Measurements from ENCODE around the gene KRTAP2-1. TPM values are rescaled to one million over a fixed set of nuclear protein-coding genes. Genes with fewer than 3 reads are reported as not detected.
"Not testable (repeated sequence)": the region's sequence is repeated elsewhere in the genome, so short reads cannot be mapped to it uniquely, and the experiment has no call there.

The KRTAP2-1 gene
- total and polyA plus RNA-seq, 2 of the 13 experiments (the other 11 are each of a cell fraction or from before 2014, with no cell fraction given) = not detected

DNA sequence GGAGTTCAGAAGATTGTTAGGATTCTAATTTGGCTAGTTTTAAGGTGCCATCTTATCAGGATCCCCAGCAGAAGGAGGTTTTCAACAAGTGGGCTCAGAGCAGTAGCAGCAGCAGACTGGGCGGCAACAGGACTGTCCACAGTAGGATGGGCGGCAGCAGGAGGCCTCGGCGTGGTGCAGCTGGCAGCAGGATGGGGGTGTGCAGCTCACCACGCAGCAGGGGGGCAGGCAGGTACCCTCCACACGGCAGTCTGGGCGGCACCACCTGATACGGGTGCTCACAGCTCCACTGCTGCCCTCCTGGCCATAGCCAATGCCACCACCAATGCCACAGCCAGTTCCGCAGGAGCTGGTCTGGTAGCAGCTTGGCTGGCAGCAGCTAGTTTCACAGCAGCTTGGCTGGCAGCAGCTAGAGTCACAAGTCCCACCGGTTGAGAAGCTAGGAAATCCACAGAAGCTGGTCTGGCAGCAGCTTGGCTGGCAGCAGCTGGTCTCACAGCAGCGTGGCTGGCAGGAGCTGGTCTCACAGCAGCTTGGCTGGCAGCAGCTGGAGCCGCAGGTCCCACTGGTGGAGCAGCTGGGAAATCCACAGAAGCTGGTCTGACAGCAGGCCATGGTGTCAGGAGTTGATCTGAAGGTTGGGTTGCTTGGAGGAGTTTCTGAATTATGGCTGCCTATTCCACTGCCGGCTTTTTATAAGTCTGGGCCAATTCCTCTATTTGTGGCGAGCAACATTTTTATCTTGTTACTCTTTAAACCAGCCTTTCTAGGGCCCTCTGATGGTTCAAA is 6.1 kb downstream of the KRTAP2-1 start, which contains the start of gene KRTAP1-1:
Gene KRTAP1-1, minus strand, starts transcription at position 668 of the 789 bp plus-strand sequence. Its CDS starts 53 bp downstream, at position 615.
- H3K4me3 ChIP-seq (replicated peaks in 1 of 3; ENCODE audit: insufficient read depth in 1 of 3, low read depth in 2 of 3, low read length in 3 of 3); in situ Hi-C loops (cut with HindIII; ENCODE audit: extremely low pct_ligation_motif_present, low pct_unique_long_range_greater_than_20kb); CTCF ChIA-PET (ENCODE audit: low intra/inter-chr PET ratio, low total read pairs); H3K79me2 ChIP-seq (ENCODE audit: insufficient read depth, low read length); DNase-seq (ENCODE audit: low spot score); H3K9ac ChIP-seq (ENCODE audit: insufficient read depth, low read depth, low read length); H3K27ac ChIP-seq (ENCODE audit: extremely low read length, insufficient read depth, low read length); FAIRE-seq; H3K4me2 ChIP-seq (ENCODE audit: low read depth, low read length); BruUV-seq (replicated peaks); H3K27me3 ChIP-seq (ENCODE audit: control insufficient read depth in 1 of 2, insufficient read depth in 2 of 2, low read length in 2 of 2); POLR2A ChIA-PET; H3K36me3 ChIP-seq (replicated peaks in 1 of 2; ENCODE audit: control insufficient read depth in 1 of 2, insufficient read depth in 2 of 2, low read length in 2 of 2); ATAC-seq; H2AFZ ChIP-seq (ENCODE audit: low read length); H4K20me1 ChIP-seq (ENCODE audit: insufficient read depth, low read length); H3K4me1 ChIP-seq (ENCODE audit: insufficient read depth, low read length): not testable (repeated sequence)
- WGBS (ENCODE audit: low lambda C conversion rate) = 71% methylated on average over 10 of the region's 14 CpGs
- H3K9me3 ChIP-seq (ENCODE audit: low read length) = peaks cover 11% of the 10 kb centered on the region
- intact Hi-C loops (cut with micrococcal nuclease; ENCODE audit: unreplicated experiment) = loop anchor here (10.0 kb wide), 1 partner anchor 136 kb away; no protein-coding TSS in a partner anchor
- TF ChIP-seq, protein P1, sequence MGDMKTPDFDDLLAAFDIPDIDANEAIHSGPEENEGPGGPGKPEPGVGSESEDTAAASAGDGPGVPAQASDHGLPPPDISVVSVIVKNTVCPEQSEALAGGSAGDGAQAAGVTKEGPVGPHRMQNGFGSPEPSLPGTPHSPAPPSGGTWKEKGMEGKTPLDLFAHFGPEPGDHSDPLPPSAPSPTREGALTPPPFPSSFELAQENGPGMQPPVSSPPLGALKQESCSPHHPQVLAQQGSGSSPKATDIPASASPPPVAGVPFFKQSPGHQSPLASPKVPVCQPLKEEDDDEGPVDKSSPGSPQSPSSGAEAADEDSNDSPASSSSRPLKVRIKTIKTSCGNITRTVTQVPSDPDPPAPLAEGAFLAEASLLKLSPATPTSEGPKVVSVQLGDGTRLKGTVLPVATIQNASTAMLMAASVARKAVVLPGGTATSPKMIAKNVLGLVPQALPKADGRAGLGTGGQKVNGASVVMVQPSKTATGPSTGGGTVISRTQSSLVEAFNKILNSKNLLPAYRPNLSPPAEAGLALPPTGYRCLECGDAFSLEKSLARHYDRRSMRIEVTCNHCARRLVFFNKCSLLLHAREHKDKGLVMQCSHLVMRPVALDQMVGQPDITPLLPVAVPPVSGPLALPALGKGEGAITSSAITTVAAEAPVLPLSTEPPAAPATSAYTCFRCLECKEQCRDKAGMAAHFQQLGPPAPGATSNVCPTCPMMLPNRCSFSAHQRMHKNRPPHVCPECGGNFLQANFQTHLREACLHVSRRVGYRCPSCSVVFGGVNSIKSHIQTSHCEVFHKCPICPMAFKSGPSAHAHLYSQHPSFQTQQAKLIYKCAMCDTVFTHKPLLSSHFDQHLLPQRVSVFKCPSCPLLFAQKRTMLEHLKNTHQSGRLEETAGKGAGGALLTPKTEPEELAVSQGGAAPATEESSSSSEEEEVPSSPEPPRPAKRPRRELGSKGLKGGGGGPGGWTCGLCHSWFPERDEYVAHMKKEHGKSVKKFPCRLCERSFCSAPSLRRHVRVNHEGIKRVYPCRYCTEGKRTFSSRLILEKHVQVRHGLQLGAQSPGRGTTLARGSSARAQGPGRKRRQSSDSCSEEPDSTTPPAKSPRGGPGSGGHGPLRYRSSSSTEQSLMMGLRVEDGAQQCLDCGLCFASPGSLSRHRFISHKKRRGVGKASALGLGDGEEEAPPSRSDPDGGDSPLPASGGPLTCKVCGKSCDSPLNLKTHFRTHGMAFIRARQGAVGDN (CRISPR knock-in tag; IDR thresholded peaks at IDR 0.05) = peak; percentile 29
- 0 out of 2 replicates have a peak, but pooled peaks have one; percentile 3 for TF ChIP-seq STAG1 (CRISPR knock-in tag; IDR thresholded peaks at IDR 0.05)

All from HepG2 (cell line).